SK-N-SH (cell line): Measurements from ENCODE around the gene IL12RB1.

ENCODE experiments used
- EP300 ChIP-seq, 2 experiments: IDR thresholded peaks; 2 replicates each; pipeline versions ENCODE4 v1.4.0 to v1.6.1; 2012; ENCODE audit warnings: borderline replicate concordance in 1 of 2, low read depth in 1 of 2, low read length in 1 of 2
- POLR2AphosphoS5 ChIP-seq: IDR thresholded peaks from 2 replicates; pipeline ENCODE4 v1.6.1; 2012; ENCODE audit warnings: low read depth, low read length
- TF ChIP-seq, protein P1 (sequence below): IDR thresholded peaks from 2 replicates; pipeline ENCODE4 v1.4.0; 2012; ENCODE audit warnings: low read depth
- TF ChIP-seq, protein P2 (sequence below): fragments of 200-600 bp; sonication (generic); IDR thresholded peaks from 2 replicates; pipeline ENCODE4 v1.6.1; 2017; ENCODE audit warnings: antibody characterized with exemption, mild to moderate bottlenecking, moderate library complexity

DNA sequence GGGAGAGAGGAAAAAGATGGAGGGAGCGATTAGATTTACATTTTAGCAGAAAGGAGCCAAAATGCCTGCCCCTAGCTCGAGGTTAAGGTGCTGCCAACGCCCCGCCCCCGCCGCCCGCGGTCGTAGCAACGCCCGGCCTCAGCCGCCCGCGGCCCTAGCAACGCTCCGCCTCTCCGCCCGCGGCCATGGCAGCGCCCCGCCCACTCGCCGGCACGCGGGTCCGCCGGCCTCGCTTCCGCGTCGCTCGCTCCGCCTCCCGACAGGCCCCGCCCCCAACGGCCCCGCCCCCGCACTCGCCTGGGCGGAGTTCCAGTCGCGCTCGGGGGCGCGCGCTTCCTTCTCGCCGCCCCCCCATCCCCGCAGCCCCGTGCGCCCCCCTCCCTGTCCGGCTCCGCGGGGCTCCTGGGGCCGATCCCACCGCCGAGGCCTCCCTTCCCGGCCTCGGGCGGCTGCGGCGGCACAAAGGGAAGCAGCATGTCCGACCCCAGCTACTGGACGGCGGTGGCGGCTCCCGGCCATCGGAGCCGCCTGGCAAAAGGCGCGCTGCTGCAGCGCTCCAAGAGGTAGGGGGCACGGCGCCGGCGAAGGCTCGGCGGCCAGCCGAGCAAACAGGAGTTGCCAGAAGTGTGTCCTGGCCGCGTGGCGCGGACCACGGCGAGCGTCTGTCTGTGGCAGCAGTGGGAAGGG is 31.1 kb upstream of the IL12RB1 start:
- TF ChIP-seq, protein P1, sequence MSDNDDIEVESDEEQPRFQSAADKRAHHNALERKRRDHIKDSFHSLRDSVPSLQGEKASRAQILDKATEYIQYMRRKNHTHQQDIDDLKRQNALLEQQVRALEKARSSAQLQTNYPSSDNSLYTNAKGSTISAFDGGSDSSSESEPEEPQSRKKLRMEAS = peak; percentile 51; the same call in 1 of the 2 replicates
- TF ChIP-seq POLR2AphosphoS5 = no peak
- no peak for TF ChIP-seq EP300 (IDR thresholded peaks at IDR 0.05; ENCODE audit: borderline replicate concordance in 1 of 2, low read depth in 1 of 2, low read length in 1 of 2)
- TF ChIP-seq, protein P2, sequence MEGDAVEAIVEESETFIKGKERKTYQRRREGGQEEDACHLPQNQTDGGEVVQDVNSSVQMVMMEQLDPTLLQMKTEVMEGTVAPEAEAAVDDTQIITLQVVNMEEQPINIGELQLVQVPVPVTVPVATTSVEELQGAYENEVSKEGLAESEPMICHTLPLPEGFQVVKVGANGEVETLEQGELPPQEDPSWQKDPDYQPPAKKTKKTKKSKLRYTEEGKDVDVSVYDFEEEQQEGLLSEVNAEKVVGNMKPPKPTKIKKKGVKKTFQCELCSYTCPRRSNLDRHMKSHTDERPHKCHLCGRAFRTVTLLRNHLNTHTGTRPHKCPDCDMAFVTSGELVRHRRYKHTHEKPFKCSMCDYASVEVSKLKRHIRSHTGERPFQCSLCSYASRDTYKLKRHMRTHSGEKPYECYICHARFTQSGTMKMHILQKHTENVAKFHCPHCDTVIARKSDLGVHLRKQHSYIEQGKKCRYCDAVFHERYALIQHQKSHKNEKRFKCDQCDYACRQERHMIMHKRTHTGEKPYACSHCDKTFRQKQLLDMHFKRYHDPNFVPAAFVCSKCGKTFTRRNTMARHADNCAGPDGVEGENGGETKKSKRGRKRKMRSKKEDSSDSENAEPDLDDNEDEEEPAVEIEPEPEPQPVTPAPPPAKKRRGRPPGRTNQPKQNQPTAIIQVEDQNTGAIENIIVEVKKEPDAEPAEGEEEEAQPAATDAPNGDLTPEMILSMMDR = peak; percentile 22
